GM13977 (cell line): ENCODE results near the gene BCAN.

ENCODE experiments used
- DNase-seq: peaks from one replicate; pipeline ENCODE4 v3.0.0; 2012; ENCODE audit warnings: low spot score
- CTCF ChIP-seq: IDR thresholded peaks from 2 replicates; pipeline ENCODE4 v1.5.1; 2012; ENCODE audit warnings: mild to moderate bottlenecking, control low read depth; ENCODE audit not compliant: insufficient read depth; ENCODE audit errors: extremely low read depth, missing control alignments
- in situ Hi-C: fragments of 300-500 bp; cut with MboI; formaldehyde crosslinking; loops from one replicate; pipeline ENCODE4 v1.12.0; 2022; ENCODE audit warnings: low sequenced_read_pairs, low pct_unique_long_range_greater_than_20kb, mixed read lengths, inconsistent platforms; ENCODE audit not compliant: unreplicated experiment

Gene BCAN

GRCh38 chr1:156676114-156676819, 34.4 kb downstream of the BCAN start:
- in situ Hi-C loops = no loop called here
- no peak for TF ChIP-seq CTCF
- DNase-seq = no peak

- no peak for DNase-seq
- TF ChIP-seq CTCF = no peak
- in situ Hi-C loops = no loop called here
These were observed 35.1 kb downstream of the BCAN start, which contains the start of gene NES for GRCh38 chr1:156676820-156677615. TSS of gene NES (minus strand) at chr1:156677407. CDS start at chr1:156677264, 143 bp downstream.

GRCh38 chr1:156677616-156678596, 36.0 kb downstream of the BCAN start:
- in situ Hi-C loops = no loop called here
- peak; percentile 72 for DNase-seq
- TF ChIP-seq CTCF = peak; percentile 81

- in situ Hi-C loops = no loop called here
- no peak for TF ChIP-seq CTCF
- no peak for DNase-seq
These were observed 38.1 kb downstream of the BCAN start for GRCh38 chr1:156680056-156680455.

GRCh38 chr1:156681196-156681960, 39.5 kb downstream of the BCAN start:
- no peak for TF ChIP-seq CTCF
- no peak for DNase-seq
- in situ Hi-C loops = no loop called here
